T-helper 2 cell treated with Interferon-gamma antibody and Interleukin-4, amounts not matched to agents 100 ng/mL and 5 ng/mL, for 36 hours (primary cell): ENCODE data around the gene P2RX6. TPM values are rescaled to one million over a fixed set of nuclear protein-coding genes. Genes with fewer than 3 reads are reported as not detected.
"Not testable (repeated sequence)": the region's sequence is repeated elsewhere in the genome, so short reads cannot be mapped to it uniquely, and the experiment has no call there.

Experiments used
- intact Hi-C: fragments of 100-400 bp; cut with micrococcal nuclease; formaldehyde crosslinking; loops from one replicate; pipeline ENCODE4 v1.15.1; 2023
- total RNA-seq: library from RNA; stranded (reverse); gene quantifications from 2 replicates; pipeline ENCODE4 v1.2.3, GENCODE V29; 2022

The P2RX6 gene
- total RNA-seq, 1 donor from 2014 or later: 0.57 TPM

GRCh38 chr22:21031545-21032036 is 16.6 kb downstream of the P2RX6 start:
- intact Hi-C loops: no loop called here

- intact Hi-C loops: no loop called here
These were observed 17.3 kb downstream of the P2RX6 start, which contains the start of gene SLC7A4 for GRCh38 chr22:21032037-21032867. Gene SLC7A4, minus strand, starts transcription at chr22:21032561. Its CDS starts 749 bp downstream, at chr22:21031812.

- intact Hi-C loops: no loop called here
These were observed 18.1 kb downstream of the P2RX6 start for GRCh38 chr22:21032868-21033688.

- intact Hi-C loops: no loop called here
These were observed 18.9 kb downstream of the P2RX6 start for GRCh38 chr22:21033895-21034294.

GRCh38 chr22:21034989-21035388 is 20.0 kb downstream of the P2RX6 start:
- intact Hi-C loops: no loop called here

GRCh38 chr22:21038405-21038804 is 23.4 kb downstream of the P2RX6 start:
- intact Hi-C loops: no loop called here

- intact Hi-C loops: not testable (repeated sequence)
These were observed 24.2 kb downstream of the P2RX6 start for GRCh38 chr22:21039158-21039557.

- intact Hi-C loops: no loop called here
These were observed 27.0 kb downstream of the P2RX6 start for GRCh38 chr22:21041937-21042336.

GRCh38 chr22:21042978-21043859 is 28.3 kb downstream of the P2RX6 start:
- intact Hi-C loops: no loop called here

- intact Hi-C loops: no loop called here
These were observed 29.0 kb downstream of the P2RX6 start for GRCh38 chr22:21043860-21044535.

GRCh38 chr22:21044931-21045584 is 30.1 kb downstream of the P2RX6 start:
- intact Hi-C loops: no loop called here

- intact Hi-C loops: no loop called here
These were observed 30.8 kb downstream of the P2RX6 start, which contains the start of gene LRRC74B for GRCh38 chr22:21045585-21046294. Gene LRRC74B, plus strand, starts transcription at chr22:21045946. Its CDS starts 41 bp downstream, at chr22:21045987.

- intact Hi-C loops: no loop called here
These were observed 32.2 kb downstream of the P2RX6 start for GRCh38 chr22:21047035-21047661.

- intact Hi-C loops: no loop called here
These were observed 32.8 kb downstream of the P2RX6 start for GRCh38 chr22:21047730-21048129.

- intact Hi-C loops: not testable (repeated sequence)
These were observed 33.5 kb downstream of the P2RX6 start for GRCh38 chr22:21048448-21048847.

- intact Hi-C loops: not testable (repeated sequence)
These were observed 34.0 kb downstream of the P2RX6 start for GRCh38 chr22:21048965-21049364.

- intact Hi-C loops: no loop called here
These were observed 36.3 kb downstream of the P2RX6 start for GRCh38 chr22:21051145-21051830.

- intact Hi-C loops: no loop called here
These were observed 37.0 kb downstream of the P2RX6 start for GRCh38 chr22:21051831-21052400.
